Body of pancreas (tissue), 4 donors: ENCODE results near the gene KCNE3.

Experiments
- CTCF ChIP-seq, 7 experiments: fragments of 450-650 bp in 4 of 7; fragments of 200-600 bp in 3 of 7; sonication (generic) in 3 of 7; IDR thresholded peaks; one replicate each; pipeline ENCODE4 v1.5.1; 2016 to 2019; ENCODE audit warnings: antibody characterized with exemption in 7 of 7
- POLR2A ChIP-seq, 3 donors: fragments of 450-650 bp; IDR thresholded peaks; one replicate each; pipeline ENCODE4 v1.6.1; 2016; ENCODE audit warnings: antibody characterized with exemption in 3 of 3, mild to moderate bottlenecking in 2 of 3

- TF ChIP-seq CTCF (IDR thresholded peaks at IDR 0.05) (no peak), POLR2A (IDR thresholded peaks at IDR 0.05) (no peak)
Measured at GRCh38 chr11:74506823-74507222, 39.5 kb upstream of the KCNE3 start.
